HG02852 (cell line): ENCODE data around the gene CDC42.
"Not testable (repeated sequence)": the region's sequence is repeated elsewhere in the genome, so short reads cannot be mapped to it uniquely, and the experiment has no call there.

ENCODE experiments used
- ATAC-seq: cut with Tn5 transposase; IDR thresholded peaks from one replicate; pipeline ENCODE4 v1.9.1; 2021; ENCODE audit warnings: mild to moderate bottlenecking, moderate library complexity; ENCODE audit not compliant: unreplicated experiment

CDC42 gene

GRCh38 chr1:22052115-22053016, at the start of gene CDC42:
Gene CDC42, plus strand, starts transcription at chr1:22052709. Its CDS starts 25,770 bp downstream, at chr1:22078479.
- ATAC-seq, result peak; percentile 89

GRCh38 chr1:22002875-22003274, 49.6 kb upstream of the CDC42 start:
- ATAC-seq, result not testable (repeated sequence)

- not testable (repeated sequence) for ATAC-seq
Observed at GRCh38 chr1:22003959-22004358, 48.5 kb upstream of the CDC42 start.

- not testable (repeated sequence) for ATAC-seq
Observed at GRCh38 chr1:22005261-22006149, 47.0 kb upstream of the CDC42 start.

- ATAC-seq, result not testable (repeated sequence)
Observed at GRCh38 chr1:22006736-22007135, 45.8 kb upstream of the CDC42 start.

DNA sequence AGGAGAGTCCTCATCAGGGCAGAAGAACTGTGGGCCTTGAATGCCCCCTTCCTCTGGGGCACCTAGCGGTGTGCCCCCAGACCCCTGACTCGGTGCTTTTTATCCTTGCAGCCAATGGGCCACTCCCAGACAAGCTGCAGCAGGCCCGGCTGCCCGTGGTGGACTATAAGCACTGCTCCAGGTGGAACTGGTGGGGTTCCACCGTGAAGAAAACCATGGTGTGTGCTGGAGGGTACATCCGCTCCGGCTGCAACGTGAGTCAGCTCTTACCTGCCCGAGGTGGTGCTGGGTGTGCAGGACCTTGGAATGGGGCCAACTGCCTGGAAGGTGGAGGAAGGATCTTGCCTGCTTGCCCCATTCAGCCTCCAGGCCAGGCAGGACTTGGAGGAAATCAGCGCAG, 45.2 kb upstream of the CDC42 start:
- ATAC-seq, result not testable (repeated sequence)

- not testable (repeated sequence) for ATAC-seq
Observed at GRCh38 chr1:22009566-22009965, 42.9 kb upstream of the CDC42 start.

DNA sequence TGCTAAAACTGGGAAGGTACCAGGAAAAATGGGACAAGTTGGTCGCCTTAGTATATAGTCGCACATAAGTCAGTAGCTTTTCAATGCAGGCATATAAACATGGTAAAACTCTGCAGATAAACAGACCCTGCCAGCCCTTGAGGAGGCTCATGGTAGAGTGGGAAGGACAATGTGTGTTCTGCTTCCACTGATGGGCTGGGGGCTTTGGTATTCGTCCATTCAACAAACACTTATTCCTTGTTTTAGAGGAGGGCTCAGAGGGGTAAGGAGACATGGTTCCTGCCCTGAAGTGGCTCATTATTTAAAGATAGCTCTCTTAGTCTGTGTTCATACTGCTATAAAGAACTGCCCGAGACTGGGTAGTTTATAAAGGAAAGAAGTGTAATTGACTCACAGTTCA, 39.8 kb upstream of the CDC42 start:
- not testable (repeated sequence) for ATAC-seq

DNA sequence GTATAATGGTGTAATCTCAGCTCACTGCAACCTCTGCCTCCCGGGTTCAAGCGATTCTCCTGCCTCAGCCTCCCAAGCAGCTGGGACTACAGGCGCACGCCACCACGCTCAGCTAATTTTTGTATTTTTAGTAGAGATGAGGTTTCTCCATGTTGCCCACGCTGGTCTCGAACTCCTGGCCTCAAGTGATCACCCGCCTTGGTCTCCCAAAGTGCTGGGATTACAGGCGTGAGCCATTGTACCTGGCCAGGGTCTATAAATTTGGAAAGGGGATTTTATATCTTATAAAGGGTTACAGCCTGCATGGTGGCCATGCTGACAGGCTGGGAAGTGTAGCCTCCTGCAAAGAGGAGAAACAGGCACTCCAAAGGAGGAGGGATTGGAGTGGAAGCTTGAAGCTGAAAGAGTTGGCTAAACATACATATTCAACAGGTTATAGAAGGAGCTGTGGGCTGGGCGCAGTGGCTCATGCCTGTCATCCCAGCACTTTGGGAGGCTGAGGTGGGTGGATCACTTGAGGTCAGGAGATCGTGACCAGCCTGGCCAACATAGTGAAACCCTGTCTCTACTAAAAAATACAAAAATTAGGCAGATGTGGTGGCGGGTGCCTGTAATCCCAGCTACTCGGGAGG, 37.8 kb upstream of the CDC42 start:
- ATAC-seq, result not testable (repeated sequence)

- ATAC-seq, result no peak
Observed at GRCh38 chr1:22018583-22019559, 33.6 kb upstream of the CDC42 start.

- ATAC-seq, result no peak
Observed at GRCh38 chr1:22021061-22021460, 31.4 kb upstream of the CDC42 start.

- ATAC-seq, result peak; percentile 43
Observed at GRCh38 chr1:22024485-22025367, 27.8 kb upstream of the CDC42 start.

DNA sequence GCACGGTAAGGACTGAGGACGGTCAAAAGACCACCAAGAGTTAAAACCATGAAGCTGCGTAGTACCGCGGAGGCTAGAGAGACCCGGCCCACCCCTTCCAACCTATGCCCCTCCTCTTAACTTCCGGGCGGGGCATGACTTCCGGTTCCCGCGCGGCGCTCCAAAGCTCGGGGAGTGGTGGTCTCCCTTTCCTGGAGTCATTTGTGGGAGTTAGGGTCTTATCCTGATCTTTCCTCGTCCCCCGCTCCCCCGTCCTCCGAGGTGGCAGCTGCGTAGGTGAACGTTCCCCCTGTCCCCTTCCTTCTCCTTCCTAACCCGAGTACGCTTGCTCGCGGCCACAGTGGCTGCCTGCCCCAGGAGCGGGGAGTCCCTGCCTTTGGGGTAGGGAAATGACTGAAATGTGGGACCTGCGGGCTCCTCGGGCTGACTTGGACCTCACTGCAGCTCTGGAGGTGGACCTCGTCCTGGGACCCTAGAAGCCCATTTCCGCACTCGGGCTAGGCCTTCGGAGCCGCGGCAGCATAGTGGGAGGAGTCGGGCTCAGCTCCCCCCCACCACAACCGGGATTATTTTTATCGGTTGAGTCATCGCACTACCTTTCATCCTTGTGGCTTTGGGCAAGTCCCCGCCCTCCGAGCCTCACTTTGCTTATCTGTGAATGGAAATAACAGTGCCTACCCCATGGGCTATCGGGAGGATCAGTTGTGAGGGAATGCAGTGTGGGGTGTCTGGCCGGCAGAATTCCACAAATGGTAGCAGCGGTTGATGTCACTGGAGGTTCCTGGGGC, 26.9 kb upstream of the CDC42 start:
- ATAC-seq, result peak; percentile 64

- ATAC-seq, result no peak
Observed at GRCh38 chr1:22026924-22027289, 25.6 kb upstream of the CDC42 start.

- no peak for ATAC-seq
Observed at GRCh38 chr1:22030057-22030456, 22.5 kb upstream of the CDC42 start.

DNA sequence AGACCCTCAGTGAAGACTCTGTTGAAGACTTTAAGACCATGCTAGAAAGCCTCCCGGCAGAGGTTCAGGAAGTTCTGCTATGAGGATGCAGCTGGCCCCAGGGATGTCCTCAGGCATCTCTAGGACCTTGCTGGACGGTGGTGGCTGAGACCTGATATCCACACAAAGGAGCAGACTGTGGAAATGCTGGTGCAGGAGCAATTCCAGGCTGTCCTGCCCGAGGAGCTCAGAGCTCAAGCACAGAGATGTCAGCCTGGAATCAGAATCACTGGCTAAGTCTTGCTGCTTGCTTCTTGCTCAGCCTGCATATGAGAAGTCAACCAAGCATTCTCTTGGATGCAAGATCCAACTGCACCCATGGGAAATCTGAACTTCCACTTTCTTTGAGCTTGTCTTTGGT, 22.0 kb upstream of the CDC42 start:
- no peak for ATAC-seq

DNA sequence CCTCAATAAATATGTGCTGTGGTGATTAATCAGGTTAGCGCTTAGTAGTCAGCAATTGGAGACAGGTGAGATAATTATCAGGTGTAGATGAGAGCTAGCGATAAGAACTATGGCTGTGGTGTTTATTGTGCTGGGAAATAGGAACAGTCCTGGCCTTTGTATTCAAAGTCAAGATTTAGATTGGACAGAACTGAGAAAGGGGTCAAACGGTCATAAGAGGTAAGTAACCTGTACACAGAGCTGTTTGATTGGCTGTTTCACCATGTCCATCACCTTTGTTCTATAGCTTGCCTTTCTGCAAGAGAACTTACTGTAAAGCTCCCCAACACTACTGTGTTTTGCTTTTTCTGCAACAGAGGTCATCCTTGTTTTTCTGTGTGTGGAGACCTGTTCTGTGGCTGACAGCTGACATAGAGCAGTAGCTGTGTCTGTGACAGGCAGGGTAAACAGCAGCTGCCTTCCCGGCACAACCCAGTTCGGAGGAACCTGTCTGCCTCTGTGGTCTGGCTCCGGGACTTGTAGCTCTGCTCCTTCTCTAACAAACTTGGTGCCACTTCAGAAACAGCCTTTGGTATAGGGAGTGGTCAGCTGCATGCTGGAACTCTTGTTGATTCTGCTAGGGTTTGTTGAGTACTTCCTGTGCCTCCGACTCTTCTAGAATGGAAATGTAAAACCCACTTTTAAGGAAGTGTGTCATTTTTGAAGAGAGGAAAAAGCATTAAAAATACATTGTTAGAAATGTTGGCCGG, 21.1 kb upstream of the CDC42 start:
- no peak for ATAC-seq
